GM12873 (cell line): ENCODE data around the gene RABEPK.

Experiments
- CTCF ChIP-seq: IDR thresholded peaks from 2 replicates; pipeline ENCODE4 v1.5.1; 2012; ENCODE audit warnings: low read depth, mild to moderate bottlenecking, moderate library complexity, low read length, control low read depth; ENCODE audit not compliant: insufficient read depth; ENCODE audit errors: missing control alignments

Gene RABEPK

GRCh38 chr9:125169895-125170294 is 30.4 kb upstream of the RABEPK start:
- TF ChIP-seq CTCF = no peak

GRCh38 chr9:125172031-125172755 is 28.1 kb upstream of the RABEPK start:
- TF ChIP-seq CTCF = no peak

- no peak for TF ChIP-seq CTCF
These were observed 23.7 kb upstream of the RABEPK start for GRCh38 chr9:125176636-125177035.

- TF ChIP-seq CTCF = no peak
These were observed 22.5 kb upstream of the RABEPK start for GRCh38 chr9:125177888-125178287.

GRCh38 chr9:125180876-125181275 is 19.5 kb upstream of the RABEPK start:
- no peak for TF ChIP-seq CTCF

GRCh38 chr9:125183054-125183453 is 17.3 kb upstream of the RABEPK start:
- no peak for TF ChIP-seq CTCF

GRCh38 chr9:125183561-125183960 is 16.8 kb upstream of the RABEPK start:
- no peak for TF ChIP-seq CTCF
